ENCODE results near the gene KAZN.

DNA sequence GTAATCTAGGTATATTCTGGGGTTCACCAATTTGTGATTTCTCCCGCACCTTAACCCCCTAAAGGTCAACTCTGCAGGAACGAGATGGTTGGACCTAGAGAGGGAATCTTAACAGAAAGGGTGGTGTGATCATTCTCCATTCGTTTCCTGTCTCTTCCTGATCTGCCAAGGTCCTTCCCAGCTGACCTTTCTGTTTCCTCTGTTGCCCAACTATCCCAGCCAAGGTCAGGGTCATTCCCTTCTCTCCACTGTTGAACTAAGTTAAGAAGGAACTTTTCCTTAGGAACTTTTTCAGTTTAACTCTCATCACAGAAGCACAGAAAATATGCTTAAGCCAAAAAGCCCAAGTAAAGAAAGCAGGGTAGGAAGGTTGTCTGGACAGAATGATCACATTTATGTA, 49.3 kb downstream of the KAZN start:
- TF ChIP-seq, protein P1, sequence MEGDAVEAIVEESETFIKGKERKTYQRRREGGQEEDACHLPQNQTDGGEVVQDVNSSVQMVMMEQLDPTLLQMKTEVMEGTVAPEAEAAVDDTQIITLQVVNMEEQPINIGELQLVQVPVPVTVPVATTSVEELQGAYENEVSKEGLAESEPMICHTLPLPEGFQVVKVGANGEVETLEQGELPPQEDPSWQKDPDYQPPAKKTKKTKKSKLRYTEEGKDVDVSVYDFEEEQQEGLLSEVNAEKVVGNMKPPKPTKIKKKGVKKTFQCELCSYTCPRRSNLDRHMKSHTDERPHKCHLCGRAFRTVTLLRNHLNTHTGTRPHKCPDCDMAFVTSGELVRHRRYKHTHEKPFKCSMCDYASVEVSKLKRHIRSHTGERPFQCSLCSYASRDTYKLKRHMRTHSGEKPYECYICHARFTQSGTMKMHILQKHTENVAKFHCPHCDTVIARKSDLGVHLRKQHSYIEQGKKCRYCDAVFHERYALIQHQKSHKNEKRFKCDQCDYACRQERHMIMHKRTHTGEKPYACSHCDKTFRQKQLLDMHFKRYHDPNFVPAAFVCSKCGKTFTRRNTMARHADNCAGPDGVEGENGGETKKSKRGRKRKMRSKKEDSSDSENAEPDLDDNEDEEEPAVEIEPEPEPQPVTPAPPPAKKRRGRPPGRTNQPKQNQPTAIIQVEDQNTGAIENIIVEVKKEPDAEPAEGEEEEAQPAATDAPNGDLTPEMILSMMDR (IDR thresholded peaks at IDR 0.05) = no peak
- no peak for TF ChIP-seq POLR2A (IDR thresholded peaks at IDR 0.05)

Measured in testis (tissue), 2 donors.